Loucy (cell line): ENCODE results near the gene SLC6A6.

Experiments
- H2AFZ ChIP-seq: fragments of 200-600 bp; sonication (generic); 2 replicates; pipeline ENCODE4 v1.6.0; 2016; ENCODE audit warnings: antibody characterized with exemption, mild to moderate bottlenecking, low read length, moderate library complexity
- H3F3A ChIP-seq: fragments of 200-600 bp; 2 replicates; pipeline ENCODE4 v1.6.0; 2016; ENCODE audit warnings: antibody characterized with exemption, low read depth, mild to moderate bottlenecking
- H3K27me3 ChIP-seq: fragments of 200-600 bp; sonication (generic); 2 replicates; pipeline ENCODE4 v1.6.1; 2014; ENCODE audit warnings: low read length, mild to moderate bottlenecking; ENCODE audit not compliant: insufficient read depth, poor library complexity, severe bottlenecking
- H3K36me3 ChIP-seq: fragments of 200-600 bp; sonication (generic); 2 replicates; pipeline ENCODE4 v1.6.1; 2016; ENCODE audit warnings: low read length; ENCODE audit not compliant: insufficient read depth
- H3K4me1 ChIP-seq: fragments of 200-600 bp; sonication (generic); 2 replicates; pipeline ENCODE4 v1.5.1; 2014; ENCODE audit warnings: low read length, mild to moderate bottlenecking; ENCODE audit not compliant: insufficient read depth, poor library complexity, severe bottlenecking
- H3K4me2 ChIP-seq: fragments of 200-600 bp; sonication (generic); 2 replicates; pipeline ENCODE4 v1.6.0; 2014; ENCODE audit warnings: antibody characterized with exemption, low read length, low read depth, mild to moderate bottlenecking; ENCODE audit not compliant: poor library complexity, severe bottlenecking
- H3K4me3 ChIP-seq: fragments of 200-600 bp; sonication (generic); 2 replicates; pipeline ENCODE4 v1.5.1; 2014; ENCODE audit warnings: low read length, mild to moderate bottlenecking, mixed read lengths; ENCODE audit not compliant: poor library complexity, severe bottlenecking
- H3K79me2 ChIP-seq: fragments of 200-600 bp; sonication (generic); 2 replicates; pipeline ENCODE4 v1.6.1; 2014; ENCODE audit warnings: low read length; ENCODE audit not compliant: insufficient read depth
- H3K9ac ChIP-seq: fragments of 200-600 bp; sonication (generic); 2 replicates; pipeline ENCODE4 v1.6.0; 2014; ENCODE audit warnings: mild to moderate bottlenecking, low read depth, low read length, moderate library complexity; ENCODE audit not compliant: poor library complexity, severe bottlenecking
- H3K9me2 ChIP-seq: fragments of 200-600 bp; sonication (generic); replicated peaks from 2 replicates; pipeline ENCODE4 v1.6.1; 2016; ENCODE audit warnings: low read depth, low read length, mixed read lengths
- H3K9me3 ChIP-seq: fragments of 200-600 bp; sonication (generic); 2 replicates; pipeline ENCODE4 v1.6.1; 2014; ENCODE audit warnings: mild to moderate bottlenecking, antibody characterized with exemption, low read length, low read depth; ENCODE audit not compliant: insufficient read depth
- H4K20me1 ChIP-seq: fragments of 200-600 bp; sonication (generic); 2 replicates; pipeline ENCODE4 v1.6.0; 2014; ENCODE audit warnings: antibody characterized with exemption, low read length, mild to moderate bottlenecking; ENCODE audit not compliant: insufficient read depth, poor library complexity, severe bottlenecking
- EZH2phosphoT487 ChIP-seq: fragments of 200-600 bp; IDR thresholded peaks from 2 replicates; pipeline ENCODE4 v1.6.1; 2018; ENCODE audit warnings: antibody characterized with exemption, mild to moderate bottlenecking, moderate library complexity, borderline replicate concordance
- TF ChIP-seq, protein P1 (sequence below): fragments of 200-600 bp; sonication (generic); conservative IDR thresholded peaks from 2 replicates; pipeline ENCODE4 v1.5.1; 2014; ENCODE audit warnings: mild to moderate bottlenecking, antibody characterized with exemption, low read length

The SLC6A6 gene

DNA sequence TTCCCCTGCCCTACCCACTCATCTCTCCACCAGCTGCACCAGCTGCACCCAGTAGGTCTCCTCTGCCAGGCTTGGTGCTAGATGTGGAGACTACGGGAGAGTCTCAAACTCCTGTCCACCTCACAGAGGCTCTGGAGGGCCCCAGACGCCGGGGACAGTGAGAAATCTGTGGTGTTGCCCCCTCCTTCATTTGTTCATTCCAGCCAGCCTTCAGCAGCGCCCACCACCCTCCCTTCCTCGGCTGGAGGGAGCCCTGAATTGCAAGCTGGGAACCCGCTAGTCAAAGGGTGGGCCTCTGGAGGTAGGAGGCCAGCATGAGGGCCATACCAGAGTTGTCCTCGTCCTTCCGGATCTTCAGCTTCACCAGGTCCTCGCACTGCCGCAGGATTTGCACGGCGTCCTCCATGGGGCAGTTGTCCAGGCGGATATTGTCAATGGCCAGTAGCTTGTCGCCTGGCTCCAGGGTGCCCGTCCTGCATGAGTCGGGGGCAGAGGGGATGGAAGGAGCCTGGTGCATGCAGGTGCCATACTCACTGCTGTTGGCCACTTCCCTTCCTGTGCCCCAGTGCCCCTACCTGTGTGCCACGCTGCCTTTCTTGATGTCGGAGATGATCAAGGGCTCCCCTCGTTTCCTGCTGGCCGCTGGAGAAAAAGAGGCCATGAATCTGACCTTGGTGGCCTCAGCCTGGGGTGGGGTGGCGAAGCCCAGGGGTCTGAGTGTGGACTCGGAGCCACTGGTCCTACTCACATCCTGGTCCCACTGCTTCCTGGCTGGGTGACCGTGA is 108.6 kb downstream of the SLC6A6 start:
- H2AFZ ChIP-seq: no peak overlapping the region
- no peaks in the 10 kb centered on the region for H3K9me2 ChIP-seq
- no peak overlapping the region for H3K4me3 ChIP-seq
- no peaks in the 10 kb centered on the region for H3K27me3 ChIP-seq
- no peak overlapping the region for H3K9ac ChIP-seq
- H3K36me3 ChIP-seq: no peaks in the 10 kb centered on the region
- H3K4me1 ChIP-seq: no peaks in the 10 kb centered on the region
- no peak for TF ChIP-seq EZH2phosphoT487
- TF ChIP-seq, protein P1, sequence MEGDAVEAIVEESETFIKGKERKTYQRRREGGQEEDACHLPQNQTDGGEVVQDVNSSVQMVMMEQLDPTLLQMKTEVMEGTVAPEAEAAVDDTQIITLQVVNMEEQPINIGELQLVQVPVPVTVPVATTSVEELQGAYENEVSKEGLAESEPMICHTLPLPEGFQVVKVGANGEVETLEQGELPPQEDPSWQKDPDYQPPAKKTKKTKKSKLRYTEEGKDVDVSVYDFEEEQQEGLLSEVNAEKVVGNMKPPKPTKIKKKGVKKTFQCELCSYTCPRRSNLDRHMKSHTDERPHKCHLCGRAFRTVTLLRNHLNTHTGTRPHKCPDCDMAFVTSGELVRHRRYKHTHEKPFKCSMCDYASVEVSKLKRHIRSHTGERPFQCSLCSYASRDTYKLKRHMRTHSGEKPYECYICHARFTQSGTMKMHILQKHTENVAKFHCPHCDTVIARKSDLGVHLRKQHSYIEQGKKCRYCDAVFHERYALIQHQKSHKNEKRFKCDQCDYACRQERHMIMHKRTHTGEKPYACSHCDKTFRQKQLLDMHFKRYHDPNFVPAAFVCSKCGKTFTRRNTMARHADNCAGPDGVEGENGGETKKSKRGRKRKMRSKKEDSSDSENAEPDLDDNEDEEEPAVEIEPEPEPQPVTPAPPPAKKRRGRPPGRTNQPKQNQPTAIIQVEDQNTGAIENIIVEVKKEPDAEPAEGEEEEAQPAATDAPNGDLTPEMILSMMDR: no peak
- no peaks in the 10 kb centered on the region for H4K20me1 ChIP-seq
- no peaks in the 10 kb centered on the region for H3K79me2 ChIP-seq
- no peak overlapping the region for H3K4me2 ChIP-seq
- no peaks in the 10 kb centered on the region for H3K9me3 ChIP-seq
- H3F3A ChIP-seq: no peaks in the 10 kb centered on the region

DNA sequence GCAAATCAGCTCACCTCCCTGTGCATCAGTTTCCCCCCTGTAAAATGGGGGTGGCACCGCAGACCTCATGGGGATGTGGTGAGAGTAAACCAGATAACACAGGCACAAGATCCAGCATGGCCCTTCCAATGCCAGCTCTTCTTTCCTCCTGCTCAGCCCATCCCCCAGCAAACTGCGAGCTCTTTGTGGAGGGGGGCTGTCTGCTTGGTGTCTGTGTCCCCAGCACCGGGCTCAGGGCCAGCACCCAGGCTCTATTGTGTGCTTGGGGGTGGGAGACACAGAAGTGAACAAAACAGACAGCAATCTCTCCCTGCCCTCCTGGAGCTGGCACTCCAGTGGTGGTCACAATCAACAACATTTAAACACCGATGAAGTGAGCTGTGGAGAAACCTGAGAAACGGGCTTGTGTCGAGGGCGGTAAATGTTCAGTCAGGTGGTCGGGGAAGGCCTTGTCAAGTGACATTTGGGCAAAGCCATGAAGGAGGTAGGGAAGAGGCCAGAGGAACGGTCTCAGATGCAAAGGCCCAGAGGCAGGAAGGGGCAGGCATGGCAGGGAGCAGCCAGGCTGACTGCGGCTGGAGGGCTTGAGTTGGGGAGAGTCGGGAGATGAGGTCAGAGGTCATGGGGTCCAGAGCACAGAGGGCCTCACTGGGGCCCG is 109.3 kb downstream of the SLC6A6 start:
- Histone ChIP-seq H3K4me2 (no peak overlapping the region), H3F3A (no peaks in the 10 kb centered on the region), H3K4me3 (no peak overlapping the region), H3K9me3 (no peaks in the 10 kb centered on the region), H3K9ac (no peak overlapping the region), H3K79me2 (no peaks in the 10 kb centered on the region), H3K9me2 (no peaks in the 10 kb centered on the region), H3K4me1 (no peaks in the 10 kb centered on the region), H2AFZ (no peak overlapping the region), H3K27me3 (no peaks in the 10 kb centered on the region), H3K36me3 (no peaks in the 10 kb centered on the region), H4K20me1 (no peaks in the 10 kb centered on the region)
- TF ChIP-seq, protein P1: no peak
- TF ChIP-seq EZH2phosphoT487: no peak

DNA sequence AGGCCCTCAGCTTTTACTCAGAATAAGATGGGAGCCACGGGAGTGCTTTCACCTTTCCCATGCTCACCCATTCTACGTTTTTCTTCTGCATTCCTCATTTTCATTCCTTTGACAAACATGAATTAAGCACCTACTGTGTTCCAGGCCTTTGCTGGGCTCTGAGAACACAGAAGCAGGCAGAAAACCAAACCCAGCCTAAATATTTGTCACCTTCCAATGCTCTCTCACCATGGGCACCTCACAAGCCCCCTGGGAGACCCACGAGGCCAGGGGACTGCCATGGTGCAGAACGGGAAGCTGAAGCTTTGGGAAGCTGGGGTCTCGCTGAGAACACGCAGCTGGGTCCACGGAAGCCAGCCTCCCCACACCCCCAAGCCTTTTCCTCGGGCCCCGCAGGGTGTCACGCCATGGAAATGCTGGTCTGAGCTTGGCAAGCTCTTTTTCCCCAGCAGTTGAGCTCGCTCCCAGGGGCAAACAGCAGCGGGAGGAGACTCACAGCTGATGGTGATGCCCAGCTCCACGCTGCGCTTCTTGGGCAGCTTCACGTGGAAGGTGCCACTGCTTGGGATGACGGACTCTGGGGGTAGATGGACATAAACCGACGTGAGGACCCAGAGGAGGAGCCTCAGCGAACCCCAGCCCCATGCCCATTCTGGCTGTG is 110.0 kb downstream of the SLC6A6 start:
- H3K79me2 ChIP-seq: no peaks in the 10 kb centered on the region

More for the DNA sequence above, 110.0 kb downstream of the SLC6A6 start:
- H3K4me3 ChIP-seq: no peak overlapping the region
- TF ChIP-seq, protein P1: no peak
- TF ChIP-seq EZH2phosphoT487: no peak
- H3K9ac ChIP-seq: no peak overlapping the region
- no peaks in the 10 kb centered on the region for H3K9me3 ChIP-seq
- H3K27me3 ChIP-seq: no peaks in the 10 kb centered on the region
- no peak overlapping the region for H3K4me2 ChIP-seq
- no peak overlapping the region for H2AFZ ChIP-seq
- H3K36me3 ChIP-seq: no peaks in the 10 kb centered on the region
- H4K20me1 ChIP-seq: no peaks in the 10 kb centered on the region
- H3F3A ChIP-seq: no peaks in the 10 kb centered on the region
- no peaks in the 10 kb centered on the region for H3K9me2 ChIP-seq
- H3K4me1 ChIP-seq: no peaks in the 10 kb centered on the region
